Measurements from ENCODE around the gene CTDSPL. TPM values are rescaled to one million over a fixed set of nuclear protein-coding genes. Genes with fewer than 3 reads are reported as not detected.

Gene CTDSPL
- total RNA-seq, 2 donors from 2014 or later = 27.8 to 30.7 TPM

DNA sequence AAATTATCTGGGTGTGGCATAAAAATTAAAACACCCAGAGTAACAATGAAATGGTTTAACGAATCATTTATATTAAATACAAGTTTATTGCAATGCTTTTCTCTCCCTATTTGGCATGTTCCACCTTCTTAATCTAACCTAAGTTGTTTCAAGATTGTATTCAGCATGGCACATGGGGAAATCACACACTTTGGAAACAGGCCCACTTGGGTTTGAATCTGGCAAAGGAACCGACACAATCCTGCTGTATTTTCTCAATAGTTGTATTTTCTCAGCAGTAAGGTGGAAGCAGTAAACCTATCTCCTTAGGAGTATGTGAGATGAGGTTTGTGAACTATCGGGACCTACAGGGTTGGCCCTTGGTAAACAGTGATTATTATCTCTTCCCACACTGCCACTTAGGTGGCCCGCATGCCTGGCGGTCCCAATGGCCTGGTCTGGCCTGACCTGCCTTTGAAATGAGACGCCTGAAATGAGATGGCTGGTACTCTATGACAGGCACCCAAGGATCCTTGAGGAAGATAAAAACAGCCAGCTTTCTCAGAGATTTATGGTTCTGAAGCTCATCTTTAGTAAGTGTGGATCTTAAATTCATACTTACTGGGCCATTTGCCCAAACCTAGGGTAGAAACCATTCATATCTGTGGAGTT lies 83.6 kb downstream of the CTDSPL start:
- H3K9me3 ChIP-seq (ENCODE audit: control insufficient read depth, low read length) = no peaks in the 10 kb centered on the region
- Mint-ChIP-seq H3K27me3 (ENCODE audit: insufficient read depth) (no peaks in the 10 kb centered on the region), H3K4me3 (no peak overlapping the region), H3K36me3 (ENCODE audit: low read depth) (peaks cover 7% of the 10 kb centered on the region), H3K27ac (no peak overlapping the region), H3K4me1 (peaks cover 26% of the 10 kb centered on the region), H3K9me3 (no peaks in the 10 kb centered on the region)
- no peak overlapping the region for H3K27ac ChIP-seq (ENCODE audit: low read depth, low read length)
- no peaks in the 10 kb centered on the region for H3K27me3 ChIP-seq (ENCODE audit: control insufficient read depth, insufficient read depth, low read length, poor library complexity, severe bottlenecking)
- H3K4me3 ChIP-seq (ENCODE audit: low read length) = no peak overlapping the region
- no peak overlapping the region for H3K9ac ChIP-seq (ENCODE audit: extremely low read depth, low read length, poor library complexity, severe bottlenecking)
- no peaks in the 10 kb centered on the region for H3K36me3 ChIP-seq (ENCODE audit: control insufficient read depth, insufficient read depth, low read length)
- 91 to 100% methylated on average over 1 to 6 of the region's 6 CpGs for WGBS, 2 experiments (ENCODE audit: insufficient coverage in 1 of 2, insufficient read length in 1 of 2)
- TF ChIP-seq, protein P1, sequence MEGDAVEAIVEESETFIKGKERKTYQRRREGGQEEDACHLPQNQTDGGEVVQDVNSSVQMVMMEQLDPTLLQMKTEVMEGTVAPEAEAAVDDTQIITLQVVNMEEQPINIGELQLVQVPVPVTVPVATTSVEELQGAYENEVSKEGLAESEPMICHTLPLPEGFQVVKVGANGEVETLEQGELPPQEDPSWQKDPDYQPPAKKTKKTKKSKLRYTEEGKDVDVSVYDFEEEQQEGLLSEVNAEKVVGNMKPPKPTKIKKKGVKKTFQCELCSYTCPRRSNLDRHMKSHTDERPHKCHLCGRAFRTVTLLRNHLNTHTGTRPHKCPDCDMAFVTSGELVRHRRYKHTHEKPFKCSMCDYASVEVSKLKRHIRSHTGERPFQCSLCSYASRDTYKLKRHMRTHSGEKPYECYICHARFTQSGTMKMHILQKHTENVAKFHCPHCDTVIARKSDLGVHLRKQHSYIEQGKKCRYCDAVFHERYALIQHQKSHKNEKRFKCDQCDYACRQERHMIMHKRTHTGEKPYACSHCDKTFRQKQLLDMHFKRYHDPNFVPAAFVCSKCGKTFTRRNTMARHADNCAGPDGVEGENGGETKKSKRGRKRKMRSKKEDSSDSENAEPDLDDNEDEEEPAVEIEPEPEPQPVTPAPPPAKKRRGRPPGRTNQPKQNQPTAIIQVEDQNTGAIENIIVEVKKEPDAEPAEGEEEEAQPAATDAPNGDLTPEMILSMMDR (conservative IDR thresholded peaks at IDR 0.05) = no peak
- no peaks in the 10 kb centered on the region for H3K4me1 ChIP-seq (ENCODE audit: control insufficient read depth, insufficient read depth, low read length)
- peak; percentile 42 for DNase-seq

- Mint-ChIP-seq H3K36me3 (ENCODE audit: low read depth) (peaks cover 13% of the 10 kb centered on the region), H3K9me3 (no peaks in the 10 kb centered on the region), H3K27ac (no peak overlapping the region), H3K4me1 (peaks cover 26% of the 10 kb centered on the region), H3K4me3 (no peak overlapping the region), H3K27me3 (ENCODE audit: insufficient read depth) (no peaks in the 10 kb centered on the region)
- Histone ChIP-seq H3K27me3 (ENCODE audit: control insufficient read depth, insufficient read depth, low read length, poor library complexity, severe bottlenecking) (no peaks in the 10 kb centered on the region), H3K4me1 (ENCODE audit: control insufficient read depth, insufficient read depth, low read length) (no peaks in the 10 kb centered on the region), H3K27ac (ENCODE audit: low read depth, low read length) (peak overlapping the region; percentile 75), H3K9ac (ENCODE audit: extremely low read depth, low read length, poor library complexity, severe bottlenecking) (no peak overlapping the region), H3K4me3 (ENCODE audit: low read length) (no peak overlapping the region), H3K36me3 (ENCODE audit: control insufficient read depth, insufficient read depth, low read length) (no peaks in the 10 kb centered on the region), H3K9me3 (ENCODE audit: control insufficient read depth, low read length) (no peaks in the 10 kb centered on the region)
- peak; percentile 48 for DNase-seq
- WGBS, 2 experiments (ENCODE audit: insufficient coverage in 1 of 2, insufficient read length in 1 of 2) = 85 to 90% methylated on average over 6 to 8 of the region's 8 CpGs
- TF ChIP-seq, protein P1 (conservative IDR thresholded peaks at IDR 0.05) = no peak
Observed at GRCh38 chr3:37945807-37946530, 84.3 kb downstream of the CTDSPL start.

DNA sequence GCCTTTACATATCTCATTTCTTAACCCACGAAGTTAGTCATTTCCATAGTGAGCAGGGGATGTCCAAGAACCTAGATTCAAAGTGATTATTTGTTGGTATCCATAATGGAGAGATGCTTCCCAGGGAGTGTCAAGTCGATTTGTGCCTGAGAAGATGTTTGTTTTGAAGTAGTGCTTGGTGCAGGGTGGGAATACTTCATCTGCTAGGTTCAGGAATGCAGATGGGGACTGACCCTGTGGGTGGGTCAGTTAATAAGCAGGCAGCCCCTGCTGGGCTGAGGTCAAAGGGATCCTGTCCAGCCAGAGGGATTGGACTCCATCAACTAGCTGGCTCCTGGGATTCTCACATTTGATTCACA lies 84.8 kb downstream of the CTDSPL start:
- Histone ChIP-seq H3K27ac (ENCODE audit: low read depth, low read length) (peak overlapping the region; percentile 75), H3K4me3 (ENCODE audit: low read length) (no peak overlapping the region), H3K36me3 (ENCODE audit: control insufficient read depth, insufficient read depth, low read length) (no peaks in the 10 kb centered on the region), H3K27me3 (ENCODE audit: control insufficient read depth, insufficient read depth, low read length, poor library complexity, severe bottlenecking) (no peaks in the 10 kb centered on the region), H3K4me1 (ENCODE audit: control insufficient read depth, insufficient read depth, low read length) (no peaks in the 10 kb centered on the region), H3K9ac (ENCODE audit: extremely low read depth, low read length, poor library complexity, severe bottlenecking) (no peak overlapping the region), H3K9me3 (ENCODE audit: control insufficient read depth, low read length) (no peaks in the 10 kb centered on the region)
- WGBS, 2 experiments (ENCODE audit: insufficient coverage in 1 of 2, insufficient read length in 1 of 2) = 71 to 83% methylated on average over 1 to 2 of the region's 2 CpGs
- Mint-ChIP-seq H3K9me3 (no peaks in the 10 kb centered on the region), H3K4me3 (no peak overlapping the region), H3K4me1 (peaks cover 24% of the 10 kb centered on the region), H3K27ac (no peak overlapping the region), H3K36me3 (ENCODE audit: low read depth) (peaks cover 13% of the 10 kb centered on the region), H3K27me3 (ENCODE audit: insufficient read depth) (no peaks in the 10 kb centered on the region)
- peak; percentile 39 for DNase-seq
- TF ChIP-seq, protein P1 (conservative IDR thresholded peaks at IDR 0.05) = no peak

Data from endodermal cell (in vitro differentiated cells).